Neuronal stem cell (in vitro differentiated cells): Measurements from ENCODE around the gene ZNF362.
A peak's percentile ranks its signal among the peaks of the same experiment; 100 is the strongest.

Experiments used
- DNase-seq: peaks from one replicate; pipeline ENCODE4 v3.0.0-alpha.2; 2013; ENCODE audit warnings: low spot score
- H2AFZ ChIP-seq: one replicate; pipeline ENCODE4 v1.6.1; 2013; ENCODE audit warnings: mild to moderate bottlenecking, low read length, inconsistent platforms
- H2AK5ac ChIP-seq: 2 replicates; pipeline ENCODE4 v1.6.1; 2013; ENCODE audit warnings: low read depth, mild to moderate bottlenecking, inconsistent platforms, low read length, moderate library complexity, mixed read lengths
- H2BK120ac ChIP-seq: 2 replicates; pipeline ENCODE4 v1.6.1; 2013; ENCODE audit warnings: low read depth, mild to moderate bottlenecking, inconsistent platforms, low read length, moderate library complexity, mixed read lengths
- H2BK12ac ChIP-seq: one replicate; pipeline ENCODE4 v1.6.1; 2013; ENCODE audit warnings: low read length, inconsistent platforms
- H2BK15ac ChIP-seq: 2 replicates; pipeline ENCODE4 v1.6.1; 2013; ENCODE audit warnings: mild to moderate bottlenecking, low read length, inconsistent platforms, mixed read lengths
- H2BK5ac ChIP-seq: one replicate; pipeline ENCODE4 v1.6.1; 2013; ENCODE audit warnings: inconsistent platforms, mild to moderate bottlenecking, low read length, moderate library complexity
- H3K14ac ChIP-seq: one replicate; pipeline ENCODE4 v1.6.1; 2013; ENCODE audit warnings: low read length, inconsistent platforms
- H3K18ac ChIP-seq: 2 replicates; pipeline ENCODE4 v1.6.1; 2013; ENCODE audit warnings: low read length, inconsistent platforms
- H3K23ac ChIP-seq: 2 replicates; pipeline ENCODE4 v1.6.1; 2013; ENCODE audit warnings: low read depth, mild to moderate bottlenecking, mixed read lengths, low read length, inconsistent platforms; ENCODE audit not compliant: poor library complexity
- H3K27ac ChIP-seq: replicated peaks from 3 replicates; pipeline ENCODE4 v1.5.1; 2013; ENCODE audit warnings: low read length, inconsistent platforms
- H3K27me3 ChIP-seq, 3 experiments: 2 replicates each; pipeline ENCODE4 v1.6.1; 2013; ENCODE audit warnings: low read length in 3 of 3, mild to moderate bottlenecking in 2 of 3, inconsistent platforms in 1 of 3, low read depth in 1 of 3, mixed read lengths in 1 of 3, moderate library complexity in 1 of 3; ENCODE audit not compliant: control insufficient read depth in 3 of 3, insufficient read depth in 3 of 3
- H3K36me3 ChIP-seq, 2 donors: replicated peaks in 1 of 2; 2 replicates each; pipeline ENCODE4 v1.6.1; 2013; ENCODE audit warnings: low read length in 2 of 2; ENCODE audit not compliant: control insufficient read depth in 2 of 2, insufficient read depth in 2 of 2
- H3K4ac ChIP-seq: 2 replicates; pipeline ENCODE4 v1.6.1; 2013; ENCODE audit warnings: inconsistent platforms, mild to moderate bottlenecking, low read length, moderate library complexity
- H3K4me1 ChIP-seq, 2 donors: 1 replicate in 1 of 2; 2 replicates in 1 of 2; pipeline ENCODE4 v1.6.1; 2013; ENCODE audit warnings: low read length in 2 of 2, low read depth in 1 of 2; ENCODE audit not compliant: control insufficient read depth in 2 of 2, insufficient read depth in 1 of 2
- H3K4me2 ChIP-seq: one replicate; pipeline ENCODE4 v1.6.1; 2013; ENCODE audit warnings: mild to moderate bottlenecking, low read length, inconsistent platforms; ENCODE audit not compliant: insufficient read depth, poor library complexity, severe bottlenecking
- H3K4me3 ChIP-seq, 2 donors: 2 replicates each; pipeline ENCODE4 v1.5.1; 2013; ENCODE audit warnings: low read length in 2 of 2, mild to moderate bottlenecking in 2 of 2, inconsistent platforms in 1 of 2, moderate library complexity in 1 of 2
- H3K79me1 ChIP-seq: one replicate; pipeline ENCODE4 v1.6.1; 2013; ENCODE audit warnings: low read depth, mild to moderate bottlenecking, inconsistent platforms, low read length, moderate library complexity
- H3K9ac ChIP-seq: one replicate; pipeline ENCODE4 v1.6.1; 2013; ENCODE audit warnings: mild to moderate bottlenecking, low read depth, low read length, inconsistent platforms; ENCODE audit not compliant: poor library complexity
- H3K9me3 ChIP-seq, 2 donors: replicated peaks in 1 of 2; 2 replicates each; pipeline versions ENCODE3 to v1.6.1; 2013; ENCODE audit warnings: low read length in 2 of 2, mild to moderate bottlenecking in 2 of 2, inconsistent platforms in 1 of 2, low read depth in 1 of 2, mixed read lengths in 1 of 2, moderate library complexity in 1 of 2; ENCODE audit not compliant: control insufficient read depth in 2 of 2, insufficient read depth in 1 of 2
- H4K8ac ChIP-seq: one replicate; pipeline ENCODE4 v1.6.1; 2013; ENCODE audit warnings: low read depth, mild to moderate bottlenecking, inconsistent platforms, low read length, moderate library complexity
- H4K91ac ChIP-seq: one replicate; pipeline ENCODE4 v1.6.1; 2013; ENCODE audit warnings: low read length, low read depth, mild to moderate bottlenecking, inconsistent platforms; ENCODE audit not compliant: poor library complexity
- WGBS, 2 donors: extraction: QIAGEN DNeasy Blood & Tissue Kit; methylation state at CpG; one replicate each; pipeline ENCODE4 v1.1.7; 2013; ENCODE audit warnings: missing lambda C conversion rate in 2 of 2, mixed read lengths in 1 of 2; ENCODE audit not compliant: insufficient read length in 2 of 2, insufficient replicate concordance in 1 of 2; ENCODE audit errors: extremely low coverage in 2 of 2; 5-methylcytosine and 5-hydroxymethylcytosine counted together

The ZNF362 gene

GRCh38 chr1:33320619-33321165 lies 64.4 kb downstream of the ZNF362 start, which contains the start of gene A3GALT2:
Gene A3GALT2 (minus strand): TSS chr1:33321098. CDS start chr1:33321098, 0 bp downstream.
- no peak for DNase-seq
- Histone ChIP-seq H3K23ac (peak within 1 kb of the TSS; percentile 58), H2AFZ (no peak within 1 kb of the TSS), H3K4me1 (peaks cover 6 to 7% of the 10 kb centered on the region in 2 donors), H4K8ac (no peak within 1 kb of the TSS), H3K18ac (peak within 1 kb of the TSS; percentile 64), H3K4ac (no peak within 1 kb of the TSS), H3K9ac (no peak within 1 kb of the TSS), H3K9me3 (no peaks in the 10 kb centered on the region), H2BK15ac (no peak within 1 kb of the TSS), H2BK5ac (peak within 1 kb of the TSS; percentile 91), H3K4me3 (no peak within 1 kb of the TSS), H3K27me3 (no peaks in the 10 kb centered on the region), H2AK5ac (no peak within 1 kb of the TSS), H2BK12ac (no peak within 1 kb of the TSS), H3K36me3 (peaks cover 30 to 44% of the 10 kb centered on the region in 2 donors), H3K4me2 (no peak within 1 kb of the TSS), H3K79me1 (peaks cover 4% of the 10 kb centered on the region), H2BK120ac (no peak within 1 kb of the TSS), H3K14ac (no peak within 1 kb of the TSS), H3K27ac (no peak within 1 kb of the TSS), H4K91ac (no peak within 1 kb of the TSS)
- no CpG with 5 or more reads among the region's 8 CpGs for WGBS, 2 donors

DNA sequence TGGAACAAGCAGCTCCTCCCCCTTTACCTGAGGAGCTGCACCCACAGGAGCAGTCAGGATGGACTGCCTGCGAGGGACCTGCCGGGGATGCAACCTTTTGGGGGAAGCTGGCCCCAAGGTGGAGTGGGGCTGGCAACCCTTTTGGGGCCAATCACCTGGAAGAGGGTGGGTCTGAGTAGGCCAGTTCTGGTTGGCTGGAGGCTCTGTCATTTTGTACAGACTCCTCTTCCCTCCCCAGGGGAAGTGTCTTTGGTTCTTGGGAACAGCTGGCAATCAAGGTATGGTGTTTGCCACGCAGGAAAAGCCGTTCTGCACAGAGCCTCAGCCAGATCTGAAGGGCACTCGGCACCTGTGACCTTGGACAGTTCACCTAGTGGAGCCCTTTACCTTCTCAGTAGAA lies 64.9 kb downstream of the ZNF362 start:
- Histone ChIP-seq H4K8ac (no peak overlapping the region), H3K14ac (no peak overlapping the region), H2BK5ac (no peak overlapping the region), H4K91ac (no peak overlapping the region), H3K79me1 (peaks cover 4% of the 10 kb centered on the region), H3K9me3 (no peaks in the 10 kb centered on the region), H2AFZ (no peak overlapping the region), H3K18ac (no peak overlapping the region), H2BK12ac (no peak overlapping the region), H2AK5ac (no peak overlapping the region), H3K36me3 (peaks cover 35 to 49% of the 10 kb centered on the region in 2 donors), H3K27me3 (no peaks in the 10 kb centered on the region), H3K4ac (no peak overlapping the region), H3K4me2 (no peak overlapping the region), H3K4me3 (no peak overlapping the region), H3K23ac (no peak overlapping the region), H3K9ac (no peak overlapping the region), H3K4me1 (peaks cover 4 to 7% of the 10 kb centered on the region in 2 donors), H2BK15ac (no peak overlapping the region), H2BK120ac (no peak overlapping the region), H3K27ac (no peak overlapping the region)
- no CpG with 5 or more reads among the region's 5 CpGs for WGBS, 2 donors
- DNase-seq, result no peak

GRCh38 chr1:33322109-33322508 lies 65.8 kb downstream of the ZNF362 start:
- Histone ChIP-seq H3K4me2 (no peak overlapping the region), H2BK15ac (no peak overlapping the region), H2BK12ac (no peak overlapping the region), H3K4ac (no peak overlapping the region), H3K18ac (no peak overlapping the region), H3K36me3 (peaks cover 40 to 58% of the 10 kb centered on the region in 2 donors), H2AK5ac (no peak overlapping the region), H3K9ac (no peak overlapping the region), H2BK120ac (no peak overlapping the region), H3K27me3 (no peaks in the 10 kb centered on the region), H3K27ac (no peak overlapping the region), H4K91ac (no peak overlapping the region), H3K14ac (no peak overlapping the region), H3K9me3 (no peaks in the 10 kb centered on the region), H3K23ac (no peak overlapping the region), H3K4me1 (peaks cover 4 to 7% of the 10 kb centered on the region in 2 donors), H2BK5ac (no peak overlapping the region), H2AFZ (no peak overlapping the region), H3K4me3 (no peak overlapping the region), H4K8ac (no peak overlapping the region), H3K79me1 (peaks cover 4% of the 10 kb centered on the region)
- DNase-seq, result no peak
- WGBS, 2 donors, result no CpG with 5 or more reads among the region's 6 CpGs

GRCh38 chr1:33322870-33323585 lies 66.7 kb downstream of the ZNF362 start:
- Histone ChIP-seq H2AK5ac (no peak overlapping the region), H2BK120ac (no peak overlapping the region), H2AFZ (no peak overlapping the region), H3K27ac (no peak overlapping the region), H4K91ac (no peak overlapping the region), H2BK12ac (no peak overlapping the region), H3K79me1 (peaks cover 5% of the 10 kb centered on the region), H2BK15ac (no peak overlapping the region), H3K36me3 (peaks cover 48 to 67% of the 10 kb centered on the region in 2 donors), H3K4ac (no peak overlapping the region), H3K14ac (no peak overlapping the region), H3K9ac (no peak overlapping the region), H4K8ac (peak overlapping the region; percentile 29), H3K27me3 (no peaks in the 10 kb centered on the region), H3K4me2 (no peak overlapping the region), H3K4me1 (peaks cover 4 to 7% of the 10 kb centered on the region in 2 donors), H3K4me3 (no peak overlapping the region), H3K9me3 (no peaks in the 10 kb centered on the region), H3K18ac (no peak overlapping the region), H3K23ac (no peak overlapping the region), H2BK5ac (no peak overlapping the region)
- DNase-seq, result no peak
- no CpG with 5 or more reads among the region's 10 CpGs for WGBS, 2 donors
